Measurements from ENCODE around the gene DACH1. TPM values are rescaled to one million over a fixed set of nuclear protein-coding genes. Genes with fewer than 3 reads are reported as not detected.
A peak's percentile ranks its signal among the peaks of the same experiment; 100 is the strongest.

The DACH1 gene
- total and polyA plus RNA-seq, 4 donors, result 0.32 to 5.4 (median 0.50) TPM; not detected in 1

DNA sequence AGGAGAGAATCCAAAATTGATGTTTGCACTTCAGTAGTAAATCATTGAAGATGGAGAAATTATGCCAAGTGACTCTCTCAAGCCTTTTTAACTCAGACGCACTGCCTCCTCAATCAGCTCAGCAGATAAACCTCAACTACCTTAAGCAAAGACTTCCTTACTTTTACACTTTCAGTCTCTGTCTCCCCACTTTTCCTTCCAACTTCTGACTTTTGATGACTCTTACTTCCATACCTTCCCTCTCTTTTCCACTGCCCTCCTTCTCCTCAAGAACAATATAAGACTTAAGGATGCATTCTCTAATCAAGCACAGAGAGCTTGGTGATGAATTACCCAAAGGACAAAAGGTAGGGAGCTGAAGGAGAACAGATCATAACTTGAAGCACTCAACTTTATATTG, 4.8 kb upstream of the DACH1 start:
- no peak for ATAC-seq (ENCODE audit: low FRiP score)
- H3K4me3 ChIP-seq (ENCODE audit: low read length in 2 of 2), result no peak overlapping the region
- no peaks in the 10 kb centered on the region for H3K9me3 ChIP-seq (ENCODE audit: control insufficient read depth, low read length)
- H3K36me3 ChIP-seq (ENCODE audit: control insufficient read depth in 1 of 2, insufficient read depth in 2 of 2, low read length in 1 of 2), result no peaks in the 10 kb centered on the region
- no peaks in the 10 kb centered on the region for H3K4me1 ChIP-seq (ENCODE audit: control insufficient read depth in 1 of 2, insufficient read depth in 2 of 2, low read length in 2 of 2)
- 34 to 63% methylated on average over 1 of the region's 1 CpG for WGBS, 2 donors
- no peak for DNase-seq
- H3K27ac ChIP-seq (ENCODE audit: low read depth in 1 of 2, low read length in 2 of 2), result no peak overlapping the region
- intact Hi-C loops (cut with DNase I), result no loop called here
- no peaks in the 10 kb centered on the region for H3K27me3 ChIP-seq (ENCODE audit: control insufficient read depth in 1 of 2, insufficient read depth in 2 of 2, low read length in 1 of 2)

DNA sequence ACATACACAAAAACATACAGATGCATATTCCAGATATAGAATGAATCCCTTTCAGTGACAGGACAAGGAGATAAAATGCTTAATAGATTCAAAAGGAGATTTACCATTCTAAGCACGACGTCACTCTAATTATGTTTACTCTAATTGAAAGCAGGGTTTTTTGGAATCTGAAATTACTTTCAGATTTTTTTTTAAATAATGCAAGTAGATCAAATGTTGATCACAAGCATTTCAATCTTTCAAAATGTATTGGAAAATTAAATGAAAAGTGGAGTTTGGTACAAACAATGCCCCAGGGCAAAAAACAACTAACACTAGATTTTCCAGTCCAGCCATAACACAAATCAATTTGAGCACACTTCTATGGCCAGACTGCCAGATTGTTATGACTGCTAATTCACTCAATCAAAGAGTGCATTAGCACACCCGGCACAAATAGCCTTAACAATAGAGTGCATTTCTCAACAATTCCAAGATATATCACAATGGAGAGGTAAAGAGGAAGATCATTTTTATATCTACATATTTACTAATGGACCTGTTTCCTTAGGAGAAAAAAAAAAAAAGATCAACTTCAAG, 4.3 kb upstream of the DACH1 start:
- Histone ChIP-seq H3K36me3 (ENCODE audit: control insufficient read depth in 1 of 2, insufficient read depth in 2 of 2, low read length in 1 of 2) (no peaks in the 10 kb centered on the region), H3K9me3 (ENCODE audit: control insufficient read depth, low read length) (no peaks in the 10 kb centered on the region), H3K4me3 (ENCODE audit: low read length in 2 of 2) (no peak overlapping the region), H3K4me1 (ENCODE audit: control insufficient read depth in 1 of 2, insufficient read depth in 2 of 2, low read length in 2 of 2) (no peaks in the 10 kb centered on the region), H3K27me3 (ENCODE audit: control insufficient read depth in 1 of 2, insufficient read depth in 2 of 2, low read length in 1 of 2) (no peaks in the 10 kb centered on the region), H3K27ac (ENCODE audit: low read depth in 1 of 2, low read length in 2 of 2) (no peak overlapping the region)
- 49 to 55% methylated on average over 3 of the region's 3 CpGs for whole genome bisulfite sequencing, 2 donors
- ATAC-seq (ENCODE audit: low FRiP score), result no peak
- DNase-seq, result no peak
- intact Hi-C loops (cut with DNase I), result no loop called here

DNA sequence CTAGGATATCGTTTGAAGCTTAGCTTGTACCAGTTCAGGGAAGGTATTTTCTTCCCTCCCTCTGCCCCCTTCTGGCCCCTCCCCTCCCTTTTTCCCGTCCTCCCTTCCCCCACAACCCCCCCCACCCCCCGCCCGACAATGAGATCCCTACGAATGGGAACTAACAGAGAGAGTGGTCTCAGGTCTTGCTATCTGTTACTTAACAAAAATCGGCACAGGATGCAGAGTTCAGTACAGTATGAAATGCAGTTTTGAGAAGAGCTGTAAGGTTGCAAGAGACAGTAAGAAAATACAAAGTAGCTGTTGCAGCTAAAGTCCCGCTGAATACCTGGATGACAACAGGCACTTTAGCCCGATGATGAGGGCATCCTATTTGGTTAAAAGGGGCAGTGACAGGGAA, 3.1 kb upstream of the DACH1 start:
- Histone ChIP-seq H3K4me3 (ENCODE audit: low read length in 2 of 2) (no peak overlapping the region), H3K27me3 (ENCODE audit: control insufficient read depth in 1 of 2, insufficient read depth in 2 of 2, low read length in 1 of 2) (no peaks in the 10 kb centered on the region)
- intact Hi-C loops (cut with DNase I), result no loop called here

DNA sequence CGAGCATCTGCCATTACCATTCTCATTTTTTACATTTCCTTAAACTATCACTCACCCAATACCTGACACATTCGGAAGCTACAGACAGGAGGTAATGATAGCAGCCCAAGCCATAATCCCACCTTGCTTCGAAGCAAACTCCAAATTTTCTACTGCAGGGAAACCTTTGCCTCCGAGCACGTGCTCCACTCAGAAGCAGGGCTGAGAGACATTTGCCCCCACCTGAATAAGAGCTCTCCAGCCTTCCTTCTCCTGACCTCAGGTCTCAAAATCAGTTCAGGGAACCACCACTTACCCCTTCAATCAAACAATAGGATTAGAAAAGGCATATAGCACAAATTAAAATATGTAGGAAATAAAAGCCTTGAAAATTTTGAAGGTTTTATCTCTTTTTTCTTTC, 2.3 kb upstream of the DACH1 start:
- no peak for ATAC-seq (ENCODE audit: low FRiP score)
- H3K36me3 ChIP-seq (ENCODE audit: control insufficient read depth in 1 of 2, insufficient read depth in 2 of 2, low read length in 1 of 2), result no peaks in the 10 kb centered on the region
- no peaks in the 10 kb centered on the region for H3K4me1 ChIP-seq (ENCODE audit: control insufficient read depth in 1 of 2, insufficient read depth in 2 of 2, low read length in 2 of 2)
- 75 to 83% methylated on average over 5 of the region's 5 CpGs for WGBS, 2 donors
- no peak overlapping the region for H3K27ac ChIP-seq (ENCODE audit: low read depth in 1 of 2, low read length in 2 of 2)
- H3K9me3 ChIP-seq (ENCODE audit: control insufficient read depth, low read length), result no peaks in the 10 kb centered on the region
- intact Hi-C loops (cut with DNase I), result no loop called here
- no peak for DNase-seq
- H3K27me3 ChIP-seq (ENCODE audit: control insufficient read depth in 1 of 2, insufficient read depth in 2 of 2, low read length in 1 of 2), result no peaks in the 10 kb centered on the region
- H3K4me3 ChIP-seq (ENCODE audit: low read length in 2 of 2), result no peak overlapping the region

More for the DNA sequence above, 3.1 kb upstream of the DACH1 start:
- 7 to 10% methylated on average over 8 of the region's 8 CpGs for WGBS, 2 donors
- Histone ChIP-seq H3K27ac (ENCODE audit: low read depth in 1 of 2, low read length in 2 of 2) (no peak overlapping the region), H3K4me1 (ENCODE audit: control insufficient read depth in 1 of 2, insufficient read depth in 2 of 2, low read length in 2 of 2) (no peaks in the 10 kb centered on the region), H3K36me3 (ENCODE audit: control insufficient read depth in 1 of 2, insufficient read depth in 2 of 2, low read length in 1 of 2) (no peaks in the 10 kb centered on the region), H3K9me3 (ENCODE audit: control insufficient read depth, low read length) (no peaks in the 10 kb centered on the region)
- no peak for DNase-seq
- ATAC-seq (ENCODE audit: low FRiP score), result no peak

DNA sequence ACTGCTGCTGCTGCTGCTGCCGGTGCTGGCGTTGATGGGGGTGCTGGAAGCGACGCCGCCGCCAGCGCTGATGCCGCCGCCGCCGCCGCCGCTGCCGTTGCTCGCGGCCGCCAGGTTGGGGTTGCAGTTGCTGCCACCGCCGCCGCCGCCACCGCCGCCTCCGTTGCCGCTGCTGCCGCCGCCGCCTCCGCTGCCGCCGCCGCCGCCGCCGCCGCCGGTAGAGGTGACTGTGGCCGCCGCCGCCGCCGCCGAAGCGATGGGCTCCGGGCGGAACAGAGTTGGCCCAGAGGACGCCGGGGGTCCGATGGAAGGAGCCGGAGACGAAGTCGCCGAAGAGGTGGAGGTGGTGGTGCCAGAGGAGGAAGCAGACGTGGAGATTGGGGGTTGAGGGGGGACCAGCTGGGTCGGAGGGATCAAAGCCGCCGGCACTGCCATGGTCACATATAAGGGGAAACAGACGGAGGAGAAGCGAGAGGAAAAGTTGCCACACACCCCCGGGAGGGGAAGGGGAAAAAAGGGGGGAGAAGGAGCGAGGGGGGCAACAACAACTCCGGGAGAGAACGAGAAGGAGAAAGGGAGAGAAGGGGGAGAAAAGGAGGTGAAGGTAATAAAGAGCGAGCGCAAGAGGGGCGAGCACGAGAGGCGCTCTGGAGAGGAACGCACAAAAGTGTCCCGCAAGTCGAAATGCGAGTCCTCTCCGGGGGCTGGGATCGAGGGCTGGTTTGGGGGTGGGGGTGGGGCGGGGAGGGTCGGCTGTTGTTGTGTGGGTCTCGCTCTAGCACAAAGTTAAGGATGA, 471 bp downstream of the DACH1 start:
- ATAC-seq (ENCODE audit: low FRiP score), result no peak
- no peaks in the 10 kb centered on the region for H3K4me1 ChIP-seq (ENCODE audit: control insufficient read depth in 1 of 2, insufficient read depth in 2 of 2, low read length in 2 of 2)
- H3K27ac ChIP-seq (ENCODE audit: low read depth in 1 of 2, low read length in 2 of 2), result no peak overlapping the region
- 0 to 1% methylated on average over 67 to 77 of the region's 77 CpGs for WGBS, 2 donors
- H3K36me3 ChIP-seq (ENCODE audit: control insufficient read depth in 1 of 2, insufficient read depth in 2 of 2, low read length in 1 of 2), result no peaks in the 10 kb centered on the region
- H3K27me3 ChIP-seq (ENCODE audit: control insufficient read depth in 1 of 2, insufficient read depth in 2 of 2, low read length in 1 of 2), result no peaks in the 10 kb centered on the region
- H3K9me3 ChIP-seq (ENCODE audit: control insufficient read depth, low read length), result no peaks in the 10 kb centered on the region
- peak in 1 of 2 donors; percentile 67 for DNase-seq
- intact Hi-C loops (cut with DNase I), result no loop called here
- peak overlapping the region; percentile 19 to 34 for H3K4me3 ChIP-seq (ENCODE audit: low read length in 2 of 2)

DNA sequence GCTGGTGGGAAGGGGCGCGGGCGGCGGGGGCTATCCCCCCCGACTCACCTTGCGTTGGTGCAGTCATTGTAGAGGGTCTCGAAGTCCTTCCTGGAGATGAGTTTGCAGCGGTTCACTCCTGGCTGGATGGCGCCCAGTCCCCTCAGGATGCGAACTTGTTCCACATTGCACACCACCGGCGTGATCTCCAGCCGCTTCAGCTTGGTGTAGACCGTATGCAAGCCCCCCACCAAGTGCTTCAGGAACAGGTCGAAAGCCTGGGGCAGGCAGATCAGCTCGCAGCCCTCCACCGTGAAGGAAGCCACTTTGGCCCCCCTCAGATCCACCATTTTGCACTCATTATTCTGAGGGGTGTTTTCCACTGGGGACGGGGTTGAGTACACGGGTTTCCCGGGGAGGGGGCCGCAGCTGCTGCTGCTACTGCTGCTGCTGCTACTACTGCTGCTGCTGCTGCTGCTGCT, 1.1 kb downstream of the DACH1 start:
- Histone ChIP-seq H3K4me3 (ENCODE audit: low read length in 2 of 2) (peak overlapping the region in 1 of 2 donors; percentile 40), H3K9me3 (ENCODE audit: control insufficient read depth, low read length) (no peaks in the 10 kb centered on the region), H3K27ac (ENCODE audit: low read depth in 1 of 2, low read length in 2 of 2) (no peak overlapping the region), H3K36me3 (ENCODE audit: control insufficient read depth in 1 of 2, insufficient read depth in 2 of 2, low read length in 1 of 2) (no peaks in the 10 kb centered on the region), H3K4me1 (ENCODE audit: control insufficient read depth in 1 of 2, insufficient read depth in 2 of 2, low read length in 2 of 2) (no peaks in the 10 kb centered on the region), H3K27me3 (ENCODE audit: control insufficient read depth in 1 of 2, insufficient read depth in 2 of 2, low read length in 1 of 2) (no peaks in the 10 kb centered on the region)
- 0 to 1% methylated on average over 17 to 21 of the region's 21 CpGs for WGBS, 2 donors
- DNase-seq (peak in 1 of 2 donors; percentile 70), ATAC-seq (ENCODE audit: low FRiP score) (no peak)
- intact Hi-C loops (cut with DNase I), result no loop called here

DNA sequence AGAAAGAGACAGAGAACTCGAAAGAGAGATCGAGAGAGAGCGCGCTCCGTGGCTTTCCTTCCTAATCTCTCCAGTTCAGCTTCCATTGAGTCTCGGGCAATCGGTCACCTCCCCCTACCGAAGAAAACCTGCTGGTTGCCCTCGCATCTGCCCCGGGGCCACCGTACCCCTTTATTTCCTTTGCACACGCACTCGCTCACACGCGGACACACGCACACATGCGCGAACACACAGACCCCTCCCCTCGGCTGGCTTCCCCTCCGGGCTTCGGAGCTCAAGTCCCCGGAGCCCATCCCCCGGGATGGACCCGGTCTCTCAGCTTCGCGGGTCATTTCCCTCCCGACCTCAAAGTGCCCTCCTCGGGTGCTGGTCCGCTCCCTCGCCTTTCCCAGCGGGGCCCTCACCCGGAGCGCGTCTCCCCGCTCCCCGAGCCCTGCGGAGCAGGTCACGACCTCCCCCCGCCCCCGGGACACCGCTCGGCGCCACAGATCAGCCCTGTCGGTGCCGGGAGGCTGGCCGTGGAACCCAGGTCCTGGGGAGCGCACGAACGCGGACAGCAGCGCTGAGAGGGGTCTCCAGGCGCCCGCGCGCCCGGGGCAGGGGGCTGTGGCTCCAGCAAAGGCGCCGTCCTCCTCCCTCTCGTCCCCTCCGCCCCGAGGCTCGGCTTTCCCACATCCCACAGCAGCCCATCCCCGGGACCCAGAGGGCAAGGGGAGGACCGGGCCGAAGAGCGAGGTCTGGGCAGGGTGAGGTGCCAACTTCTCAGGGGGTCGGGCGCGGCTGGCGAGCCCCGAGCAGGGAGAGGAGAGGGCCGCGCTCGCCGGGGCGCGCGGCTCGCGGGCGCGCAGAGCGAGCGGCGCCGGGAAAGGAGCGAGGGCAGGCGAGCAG, 1.8 kb downstream of the DACH1 start:
- 1 to 2% methylated on average over 82 to 88 of the region's 88 CpGs for WGBS, 2 donors
- H3K27me3 ChIP-seq (ENCODE audit: control insufficient read depth in 1 of 2, insufficient read depth in 2 of 2, low read length in 1 of 2), result no peaks in the 10 kb centered on the region
- peak overlapping the region in 1 of 2 donors; percentile 40 for H3K4me3 ChIP-seq (ENCODE audit: low read length in 2 of 2)
- ATAC-seq (ENCODE audit: low FRiP score), result peak; percentile 41
- no peaks in the 10 kb centered on the region for H3K36me3 ChIP-seq (ENCODE audit: control insufficient read depth in 1 of 2, insufficient read depth in 2 of 2, low read length in 1 of 2)
- H3K4me1 ChIP-seq (ENCODE audit: control insufficient read depth in 1 of 2, insufficient read depth in 2 of 2, low read length in 2 of 2), result no peaks in the 10 kb centered on the region
- no peaks in the 10 kb centered on the region for H3K9me3 ChIP-seq (ENCODE audit: control insufficient read depth, low read length)
- DNase-seq, result peak; percentile 46 to 73
- intact Hi-C loops (cut with DNase I), result no loop called here
- no peak overlapping the region for H3K27ac ChIP-seq (ENCODE audit: low read depth in 1 of 2, low read length in 2 of 2)

DNA sequence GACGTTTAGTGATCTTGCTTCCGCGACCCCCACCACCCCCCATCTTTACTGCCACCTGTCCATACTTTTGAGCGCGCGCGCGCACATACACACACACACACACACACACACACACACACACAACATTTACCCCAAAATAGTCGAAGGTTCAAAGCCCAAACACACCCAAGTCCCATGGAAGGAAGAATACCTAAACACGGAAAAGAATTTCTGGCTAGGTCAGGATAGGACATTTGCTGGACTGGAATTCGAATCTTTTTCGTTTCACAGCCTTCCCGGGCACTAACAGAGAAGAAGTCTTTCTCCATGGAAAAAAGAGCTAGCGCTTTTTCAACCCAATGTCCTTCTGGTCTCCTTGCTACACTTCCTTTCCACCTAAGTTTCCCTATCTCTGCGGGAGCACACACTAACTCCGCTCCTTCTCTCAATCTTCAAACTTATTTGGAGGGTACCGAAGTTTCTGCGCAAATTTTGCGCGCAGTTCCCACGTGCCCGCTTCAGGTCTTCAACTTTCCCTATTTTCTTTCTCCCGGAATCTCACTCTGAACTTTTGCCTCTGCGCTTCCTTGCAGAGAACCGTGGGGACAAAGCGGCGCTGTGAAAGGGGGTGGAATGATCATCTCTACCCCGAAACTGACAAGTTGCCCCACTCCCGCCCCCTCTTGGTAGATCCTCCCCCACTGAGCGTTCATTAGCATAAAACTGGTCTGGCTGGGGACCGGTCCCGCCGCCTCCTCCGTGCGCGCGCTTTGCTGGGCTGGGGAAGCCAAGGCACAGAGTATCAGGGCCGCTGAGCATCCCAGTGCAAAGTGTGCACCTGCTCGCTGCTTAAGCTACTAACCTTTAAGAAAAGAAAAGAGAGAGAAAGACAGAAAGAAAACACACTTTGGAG, 2.7 kb downstream of the DACH1 start:
- DNase-seq (peak; percentile 53 to 73), ATAC-seq (ENCODE audit: low FRiP score) (peak; percentile 43)
- no peaks in the 10 kb centered on the region for H3K9me3 ChIP-seq (ENCODE audit: control insufficient read depth, low read length)
- no peaks in the 10 kb centered on the region for H3K36me3 ChIP-seq (ENCODE audit: control insufficient read depth in 1 of 2, insufficient read depth in 2 of 2, low read length in 1 of 2)
- intact Hi-C loops (cut with DNase I), result no loop called here
- WGBS, 2 donors, result 4 to 5% methylated on average over 39 of the region's 39 CpGs
- H3K27me3 ChIP-seq (ENCODE audit: control insufficient read depth in 1 of 2, insufficient read depth in 2 of 2, low read length in 1 of 2), result no peaks in the 10 kb centered on the region
- no peak overlapping the region for H3K4me3 ChIP-seq (ENCODE audit: low read length in 2 of 2)
- H3K4me1 ChIP-seq (ENCODE audit: control insufficient read depth in 1 of 2, insufficient read depth in 2 of 2, low read length in 2 of 2), result no peaks in the 10 kb centered on the region
- H3K27ac ChIP-seq (ENCODE audit: low read depth in 1 of 2, low read length in 2 of 2), result no peak overlapping the region

Measured in aorta (tissue), 5 donors.